ENCODE results near the gene FRMD1.

The FRMD1 gene

DNA sequence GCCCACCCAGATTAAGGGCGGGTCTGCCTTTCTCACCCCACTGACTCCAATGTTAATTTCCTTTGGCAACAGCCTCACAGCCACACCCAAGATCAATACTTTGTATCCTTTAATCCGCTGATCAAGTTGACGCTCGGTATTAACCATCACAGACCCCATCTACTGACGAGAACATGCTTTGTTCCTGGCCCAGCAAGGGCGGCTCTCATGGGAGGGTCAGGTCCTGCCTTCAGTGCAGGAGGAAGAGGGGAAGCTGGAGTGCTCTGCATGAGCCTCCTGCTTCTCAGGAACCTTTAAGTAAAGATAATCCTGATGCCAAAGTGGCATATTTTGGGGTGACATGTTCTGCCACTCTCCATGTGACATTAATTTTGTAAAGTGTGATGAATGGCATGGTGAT, 73.2 kb downstream of the FRMD1 start:
- Histone ChIP-seq H3K9ac (ENCODE audit: low read depth, low read length) (no peak overlapping the region), H4K20me1 (ENCODE audit: insufficient read depth, low read length) (no peaks in the 10 kb centered on the region), H3K4me3 (ENCODE audit: low read depth in 1 of 2, low read length in 2 of 2) (no peak overlapping the region), H3K79me2 (ENCODE audit: insufficient read depth, low read length) (no peaks in the 10 kb centered on the region), H3K4me1 (ENCODE audit: insufficient read depth, low read length) (no peaks in the 10 kb centered on the region), H3K4me2 (ENCODE audit: insufficient read depth, low read length) (no peak overlapping the region), H3K36me3 (ENCODE audit: insufficient read depth, low read length) (no peaks in the 10 kb centered on the region), H3K9me3 (ENCODE audit: insufficient read depth, low read length, severe bottlenecking) (peaks cover 2% of the 10 kb centered on the region), H3K27me3 (ENCODE audit: insufficient read depth, low read length, poor library complexity) (no peaks in the 10 kb centered on the region), H3K27ac (ENCODE audit: low read length) (no peak overlapping the region), H2AFZ (ENCODE audit: low read depth, low read length) (no peak overlapping the region)
- TF ChIP-seq CTCF (IDR thresholded peaks at IDR 0.05; ENCODE audit: borderline replicate concordance, extremely low read depth, low read length, poor library complexity, severe bottlenecking) (no peak), EZH2 (IDR thresholded peaks at IDR 0.05; ENCODE audit: borderline replicate concordance, low read depth, low read length, severe bottlenecking) (no peak)
- ATAC-seq (ENCODE audit: insufficient read depth, low read depth): no peak
- no peak for DNase-seq

DNA sequence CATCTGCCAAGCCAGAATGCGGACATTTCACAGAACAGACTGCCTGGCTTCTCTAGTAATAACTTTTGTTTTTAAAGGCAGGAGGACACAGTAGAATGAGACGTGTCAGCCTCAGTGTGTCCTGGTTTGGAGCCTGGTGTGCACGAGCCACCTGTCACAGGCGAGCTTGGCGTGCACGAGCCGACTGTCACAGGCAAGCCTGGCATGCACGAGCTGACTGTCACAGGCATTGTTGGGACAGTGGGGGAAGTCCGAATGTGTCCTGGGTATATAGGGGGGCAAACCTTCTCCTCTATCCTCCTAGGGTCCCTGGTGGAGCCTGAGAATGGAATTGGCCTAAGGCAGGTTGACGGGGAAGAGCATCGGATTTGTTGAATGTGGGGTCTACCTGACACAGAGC, 74.1 kb downstream of the FRMD1 start:
- H3K79me2 ChIP-seq (ENCODE audit: insufficient read depth, low read length): no peaks in the 10 kb centered on the region
- H3K4me1 ChIP-seq (ENCODE audit: insufficient read depth, low read length): no peaks in the 10 kb centered on the region
- no peak overlapping the region for H3K9ac ChIP-seq (ENCODE audit: low read depth, low read length)
- no peak overlapping the region for H3K4me2 ChIP-seq (ENCODE audit: insufficient read depth, low read length)
- no peaks in the 10 kb centered on the region for H3K9me3 ChIP-seq (ENCODE audit: insufficient read depth, low read length, severe bottlenecking)
- no peaks in the 10 kb centered on the region for H4K20me1 ChIP-seq (ENCODE audit: insufficient read depth, low read length)
- no peaks in the 10 kb centered on the region for H3K27me3 ChIP-seq (ENCODE audit: insufficient read depth, low read length, poor library complexity)
- no peak overlapping the region for H3K27ac ChIP-seq (ENCODE audit: low read length)
- ATAC-seq (ENCODE audit: insufficient read depth, low read depth) (no peak), DNase-seq (no peak)
- TF ChIP-seq CTCF (IDR thresholded peaks at IDR 0.05; ENCODE audit: borderline replicate concordance, extremely low read depth, low read length, poor library complexity, severe bottlenecking) (no peak), EZH2 (IDR thresholded peaks at IDR 0.05; ENCODE audit: borderline replicate concordance, low read depth, low read length, severe bottlenecking) (no peak)
- no peak overlapping the region for H3K4me3 ChIP-seq (ENCODE audit: low read depth in 1 of 2, low read length in 2 of 2)
- H2AFZ ChIP-seq (ENCODE audit: low read depth, low read length): no peak overlapping the region
- no peaks in the 10 kb centered on the region for H3K36me3 ChIP-seq (ENCODE audit: insufficient read depth, low read length)

GRCh38 chr6:168004023-168004422, 75.0 kb downstream of the FRMD1 start:
- ATAC-seq (ENCODE audit: insufficient read depth, low read depth): no peak
- no peaks in the 10 kb centered on the region for H3K4me1 ChIP-seq (ENCODE audit: insufficient read depth, low read length)

More at GRCh38 chr6:168004023-168004422, 75.0 kb downstream of the FRMD1 start:
- no peak overlapping the region for H3K4me2 ChIP-seq (ENCODE audit: insufficient read depth, low read length)
- no peaks in the 10 kb centered on the region for H3K36me3 ChIP-seq (ENCODE audit: insufficient read depth, low read length)
- H3K4me3 ChIP-seq (ENCODE audit: low read depth in 1 of 2, low read length in 2 of 2): no peak overlapping the region
- no peak overlapping the region for H2AFZ ChIP-seq (ENCODE audit: low read depth, low read length)
- DNase-seq: no peak
- H4K20me1 ChIP-seq (ENCODE audit: insufficient read depth, low read length): no peaks in the 10 kb centered on the region
- H3K9me3 ChIP-seq (ENCODE audit: insufficient read depth, low read length, severe bottlenecking): no peaks in the 10 kb centered on the region
- H3K9ac ChIP-seq (ENCODE audit: low read depth, low read length): no peak overlapping the region
- no peaks in the 10 kb centered on the region for H3K27me3 ChIP-seq (ENCODE audit: insufficient read depth, low read length, poor library complexity)
- H3K79me2 ChIP-seq (ENCODE audit: insufficient read depth, low read length): no peaks in the 10 kb centered on the region
- no peak for TF ChIP-seq CTCF (IDR thresholded peaks at IDR 0.05; ENCODE audit: borderline replicate concordance, extremely low read depth, low read length, poor library complexity, severe bottlenecking)
- TF ChIP-seq EZH2 (IDR thresholded peaks at IDR 0.05; ENCODE audit: borderline replicate concordance, low read depth, low read length, severe bottlenecking): no peak
- no peak overlapping the region for H3K27ac ChIP-seq (ENCODE audit: low read length)
